Tibial nerve (tissue), 4 donors: ENCODE measurements around the gene TEX19. TPM values are rescaled to one million over a fixed set of nuclear protein-coding genes. Genes with fewer than 3 reads are reported as not detected.

ENCODE experiments used
- DNase-seq, 2 donors: peaks; one replicate each; pipeline ENCODE4 v3.0.0-alpha.2; 2019; ENCODE audit warnings: low spot score in 2 of 2
- H3K27ac ChIP-seq, 4 donors: fragments of 200-600 bp; sonication (generic) in 3 of 4; one replicate each; pipeline ENCODE4 v1.5.1; 2017 to 2019; ENCODE audit warnings: mild to moderate bottlenecking in 1 of 4
- H3K27me3 ChIP-seq, 2 donors: fragments of 200-600 bp; sonication (generic) in 1 of 2; one replicate each; pipeline versions ENCODE4 v1.5.1 to v1.6.0; 2017 to 2019
- H3K36me3 ChIP-seq, 3 donors: fragments of 200-600 bp; sonication (generic); one replicate each; pipeline ENCODE4 v1.5.1; 2018 to 2019
- H3K4me1 ChIP-seq, 4 donors: fragments of 200-600 bp; sonication (generic) in 3 of 4; one replicate each; pipeline ENCODE4 v1.5.1; 2017 to 2019
- H3K4me3 ChIP-seq, 4 donors: fragments of 200-600 bp; sonication (generic) in 3 of 4; one replicate each; pipeline ENCODE4 v1.5.1; 2017 to 2019; ENCODE audit warnings: mild to moderate bottlenecking in 1 of 4, moderate library complexity in 1 of 4
- H3K9me3 ChIP-seq, 4 donors: fragments of 200-600 bp; sonication (generic) in 3 of 4; one replicate each; pipeline ENCODE4 v1.5.1; 2017 to 2019
- EP300 ChIP-seq, 2 donors: sonication (generic); formaldehyde crosslinking; IDR thresholded peaks; one replicate each; pipeline ENCODE4 v1.6.1; 2017; ENCODE audit warnings: antibody characterized with exemption in 2 of 2, mild to moderate bottlenecking in 1 of 2
- POLR2A ChIP-seq, 2 donors: fragments of 450-650 bp; IDR thresholded peaks; one replicate each; pipeline ENCODE4 v1.6.1; 2017; ENCODE audit warnings: antibody characterized with exemption in 2 of 2, mild to moderate bottlenecking in 2 of 2, moderate library complexity in 2 of 2
- WGBS, 2 donors: methylation state at CpG; one replicate each; pipeline ENCODE4 v1.1.5; 2018; 5-methylcytosine and 5-hydroxymethylcytosine counted together
- total RNA-seq, 4 donors: library from RNA; depleted of rRNA; stranded (reverse); fragments of >200 nt; gene quantifications; one replicate each; pipeline ENCODE4 v1.1.0, GENCODE V29; 2016
- TF ChIP-seq, protein P1 (sequence below), 5 experiments: fragments of 200-600 bp in 3 of 5; fragments of 450-650 bp in 2 of 5; sonication (generic) in 3 of 5; IDR thresholded peaks; one replicate each; pipeline ENCODE4 v1.5.1; 2016 to 2019; ENCODE audit warnings: antibody characterized with exemption in 5 of 5, mild to moderate bottlenecking in 3 of 5, moderate library complexity in 2 of 5

The TEX19 gene
- not detected for total RNA-seq

- WGBS, 2 donors, result 57 to 66% methylated on average over 21 of the region's 21 CpGs
- DNase-seq, result no peak
- Histone ChIP-seq H3K4me1 (no peaks in the 10 kb centered on the region), H3K27ac (no peak within 1 kb of the TSS), H3K36me3 (no peaks in the 10 kb centered on the region), H3K27me3 (peaks cover 0 to 33% of the 10 kb centered on the region in 2 donors), H3K9me3 (no peaks in the 10 kb centered on the region), H3K4me3 (no peak within 1 kb of the TSS)
- TF ChIP-seq EP300 (IDR thresholded peaks at IDR 0.05), result no peak
- TF ChIP-seq POLR2A (IDR thresholded peaks at IDR 0.05), result no peak
- TF ChIP-seq, protein P1, sequence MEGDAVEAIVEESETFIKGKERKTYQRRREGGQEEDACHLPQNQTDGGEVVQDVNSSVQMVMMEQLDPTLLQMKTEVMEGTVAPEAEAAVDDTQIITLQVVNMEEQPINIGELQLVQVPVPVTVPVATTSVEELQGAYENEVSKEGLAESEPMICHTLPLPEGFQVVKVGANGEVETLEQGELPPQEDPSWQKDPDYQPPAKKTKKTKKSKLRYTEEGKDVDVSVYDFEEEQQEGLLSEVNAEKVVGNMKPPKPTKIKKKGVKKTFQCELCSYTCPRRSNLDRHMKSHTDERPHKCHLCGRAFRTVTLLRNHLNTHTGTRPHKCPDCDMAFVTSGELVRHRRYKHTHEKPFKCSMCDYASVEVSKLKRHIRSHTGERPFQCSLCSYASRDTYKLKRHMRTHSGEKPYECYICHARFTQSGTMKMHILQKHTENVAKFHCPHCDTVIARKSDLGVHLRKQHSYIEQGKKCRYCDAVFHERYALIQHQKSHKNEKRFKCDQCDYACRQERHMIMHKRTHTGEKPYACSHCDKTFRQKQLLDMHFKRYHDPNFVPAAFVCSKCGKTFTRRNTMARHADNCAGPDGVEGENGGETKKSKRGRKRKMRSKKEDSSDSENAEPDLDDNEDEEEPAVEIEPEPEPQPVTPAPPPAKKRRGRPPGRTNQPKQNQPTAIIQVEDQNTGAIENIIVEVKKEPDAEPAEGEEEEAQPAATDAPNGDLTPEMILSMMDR (IDR thresholded peaks at IDR 0.05), result no peak
Observed at GRCh38 chr17:82358465-82359350, at the start of gene TEX19. Gene TEX19 (plus strand): TSS chr17:82359247. CDS start chr17:82362151, 2,904 bp downstream.

DNA sequence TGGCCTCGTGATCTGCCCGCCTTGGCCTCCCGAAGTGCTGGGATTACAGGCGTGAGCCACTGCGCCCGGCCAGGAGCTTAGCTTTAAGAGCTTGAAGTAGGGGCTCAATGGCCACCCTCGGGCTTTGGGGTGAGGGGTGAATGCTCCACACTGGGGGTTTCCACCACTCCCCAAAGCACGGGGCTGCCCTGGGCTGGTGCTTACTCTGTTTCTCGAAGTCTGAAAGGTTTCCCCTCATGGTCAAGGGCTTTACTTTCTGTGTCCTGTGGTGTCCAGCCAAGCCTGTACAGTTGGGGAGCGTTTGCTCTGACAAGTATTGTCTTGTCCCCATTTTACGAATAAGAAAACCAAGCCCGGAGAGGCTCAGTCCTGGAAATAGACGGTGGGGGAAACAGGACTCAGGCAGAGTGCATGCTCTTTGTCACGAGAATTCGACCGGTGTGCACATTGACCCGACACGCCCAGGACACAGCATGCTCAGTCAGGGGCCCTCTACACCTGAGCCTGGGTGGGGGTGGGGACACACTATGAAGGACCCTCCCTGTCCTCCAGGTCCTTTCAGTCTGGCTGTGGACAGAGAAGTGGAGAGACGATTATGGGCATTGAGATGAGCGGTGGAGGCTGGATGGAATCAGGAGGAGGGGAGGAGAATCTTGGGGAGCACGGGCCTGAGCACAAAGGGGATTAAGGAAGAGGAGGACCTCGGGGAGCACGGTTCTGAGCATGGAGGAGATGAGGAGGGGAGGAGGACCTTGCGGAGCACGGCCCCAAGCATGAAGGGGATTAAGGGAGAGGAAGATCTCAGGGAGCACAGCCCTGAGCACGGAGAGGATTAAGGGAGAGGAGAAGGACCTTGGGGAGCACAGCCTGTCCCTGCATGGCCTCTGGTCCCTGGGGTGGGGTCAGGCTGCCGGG is 49.1 kb upstream of the TEX19 start:
- 82 to 86% methylated on average over 27 of the region's 27 CpGs for WGBS, 2 donors
- no peak overlapping the region for H3K27ac ChIP-seq
- H3K4me1 ChIP-seq, result peaks cover 0 to 1% (median 0%) of the 10 kb centered on the region in 4 donors
- H3K9me3 ChIP-seq, result no peaks in the 10 kb centered on the region
- TF ChIP-seq POLR2A (IDR thresholded peaks at IDR 0.05) (no peak), EP300 (IDR thresholded peaks at IDR 0.05) (no peak)
- TF ChIP-seq, protein P1 (IDR thresholded peaks at IDR 0.05), result no peak
- H3K36me3 ChIP-seq, result no peaks in the 10 kb centered on the region
- H3K4me3 ChIP-seq, result no peak overlapping the region
- H3K27me3 ChIP-seq, result peaks cover 0 to 62% of the 10 kb centered on the region in 2 donors
- DNase-seq, result no peak

DNA sequence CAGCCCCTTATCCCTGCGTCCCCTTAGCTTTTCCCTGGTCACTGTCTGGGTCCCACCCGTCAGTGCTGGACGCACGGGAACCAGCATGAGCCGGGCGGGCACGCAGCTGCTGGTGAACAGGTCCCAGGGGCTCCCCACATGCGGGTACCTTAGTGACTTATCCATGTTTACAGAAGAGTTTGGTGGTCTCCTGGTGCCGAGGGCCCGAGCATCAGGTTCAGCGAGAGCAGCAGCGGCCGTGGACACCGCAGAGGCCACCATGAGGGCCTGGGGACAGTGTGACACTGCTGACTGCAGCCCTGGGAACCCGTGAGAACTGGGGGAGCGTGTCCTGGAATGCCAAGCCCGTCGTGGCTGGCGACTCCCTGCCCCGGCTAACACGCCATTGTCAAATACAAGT is 48.2 kb upstream of the TEX19 start:
- H3K27me3 ChIP-seq, result peaks cover 0 to 72% of the 10 kb centered on the region in 2 donors
- no peak for TF ChIP-seq EP300 (IDR thresholded peaks at IDR 0.05)
- no peak for DNase-seq

GRCh38 chr17:82311971-82312370 is 47.1 kb upstream of the TEX19 start:
- H3K27me3 ChIP-seq, result peaks cover 0 to 79% of the 10 kb centered on the region in 2 donors
- no peak overlapping the region for H3K4me3 ChIP-seq
- no peaks in the 10 kb centered on the region for H3K9me3 ChIP-seq
- H3K4me1 ChIP-seq, result peaks cover 0 to 19% (median 7%) of the 10 kb centered on the region in 4 donors
- DNase-seq, result no peak
- no peak overlapping the region for H3K27ac ChIP-seq
- TF ChIP-seq, protein P1 (IDR thresholded peaks at IDR 0.05), result no peak
- TF ChIP-seq POLR2A (IDR thresholded peaks at IDR 0.05), result no peak
- no peak for TF ChIP-seq EP300 (IDR thresholded peaks at IDR 0.05)
- WGBS, 2 donors, result 93 to 94% methylated on average over 13 of the region's 13 CpGs
- H3K36me3 ChIP-seq, result no peaks in the 10 kb centered on the region

More for the DNA sequence above, 48.2 kb upstream of the TEX19 start:
- Histone ChIP-seq H3K4me1 (peaks cover 0 to 11% (median 3%) of the 10 kb centered on the region in 4 donors), H3K4me3 (no peak overlapping the region), H3K36me3 (no peaks in the 10 kb centered on the region), H3K27ac (no peak overlapping the region), H3K9me3 (no peaks in the 10 kb centered on the region)
- 85 to 87% methylated on average over 19 of the region's 21 CpGs for WGBS, 2 donors

DNA sequence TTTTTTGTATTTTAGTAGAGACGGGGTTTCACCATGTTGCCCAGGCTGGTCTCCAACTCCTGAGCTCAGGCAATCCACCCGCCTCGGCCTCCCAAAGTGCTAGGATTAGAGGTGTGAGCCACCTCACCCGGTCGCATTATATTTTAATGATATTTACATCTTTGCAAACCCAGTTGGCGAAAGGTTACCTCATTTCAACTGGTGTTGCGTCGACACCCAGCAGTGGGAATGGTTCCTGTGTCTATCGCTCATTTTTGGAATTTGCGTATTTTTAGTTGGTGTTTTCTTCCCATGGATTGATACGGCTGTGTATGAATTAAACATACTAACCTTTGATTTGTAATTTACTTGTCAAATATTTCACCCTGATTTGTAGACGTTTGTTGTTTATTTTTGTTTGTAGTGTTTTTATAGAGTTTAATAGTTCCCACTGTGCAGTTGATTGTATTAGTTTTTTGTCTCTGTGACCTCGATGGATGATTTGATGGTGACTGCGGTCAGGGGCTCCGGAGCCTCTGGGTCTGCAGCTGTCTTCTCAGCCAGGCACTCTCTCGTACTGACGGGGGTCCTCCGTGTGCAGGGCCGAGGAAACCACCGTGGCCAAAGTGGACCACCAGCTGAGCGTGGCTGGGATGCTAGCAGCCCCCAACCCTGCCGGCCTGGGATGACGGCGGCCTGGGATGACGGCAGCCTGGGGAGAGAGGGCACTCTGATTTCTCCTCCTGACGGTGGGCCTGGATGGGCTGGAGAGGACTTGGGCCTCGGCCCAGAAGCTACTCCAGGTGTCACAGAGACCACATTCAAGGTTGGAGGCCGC is 45.6 kb upstream of the TEX19 start:
- H3K27me3 ChIP-seq, result peaks cover 0 to 75% of the 10 kb centered on the region in 2 donors
- peaks cover 0 to 19% (median 7%) of the 10 kb centered on the region in 4 donors for H3K4me1 ChIP-seq
- H3K4me3 ChIP-seq, result no peak overlapping the region
- TF ChIP-seq, protein P1 (IDR thresholded peaks at IDR 0.05), result no peak
- TF ChIP-seq POLR2A (IDR thresholded peaks at IDR 0.05), result no peak
- no peak for TF ChIP-seq EP300 (IDR thresholded peaks at IDR 0.05)
- no peaks in the 10 kb centered on the region for H3K36me3 ChIP-seq
- 75 to 78% methylated on average over 24 to 27 of the region's 28 CpGs for WGBS, 2 donors
- H3K9me3 ChIP-seq, result no peaks in the 10 kb centered on the region
- no peak for DNase-seq
- no peak overlapping the region for H3K27ac ChIP-seq
